Spleen (tissue), 7 donors: Measurements from ENCODE around the gene TRAF5.

ENCODE experiments used
- POLR2A ChIP-seq, 3 donors: fragments of 450-650 bp; IDR thresholded peaks; one replicate each; pipeline ENCODE4 v1.5.1; 2017; ENCODE audit warnings: antibody characterized with exemption in 3 of 3, mild to moderate bottlenecking in 1 of 3
- TF ChIP-seq, protein P1 (sequence below), 11 experiments: fragments of 200-600 bp in 7 of 11; fragments of 450-650 bp in 4 of 11; sonication (generic) in 4 of 11; IDR thresholded peaks in 8 of 11; conservative IDR thresholded peaks in 3 of 11; 1 replicate in 7 of 11; 2 replicates in 4 of 11; pipeline versions ENCODE4 v1.4.0 to v1.8.0; 2016 to 2021; ENCODE audit warnings: antibody characterized with exemption in 11 of 11, inconsistent platforms in 4 of 11, mild to moderate bottlenecking in 1 of 11
- donor health status: DM: no; HTN: no; CAD: no; lungs with moderate emphysema.
- donor health status: DM: no; HTN: no; CAD: no.
- donor health status: DM: no; HTN: no; CAD: no.

DNA sequence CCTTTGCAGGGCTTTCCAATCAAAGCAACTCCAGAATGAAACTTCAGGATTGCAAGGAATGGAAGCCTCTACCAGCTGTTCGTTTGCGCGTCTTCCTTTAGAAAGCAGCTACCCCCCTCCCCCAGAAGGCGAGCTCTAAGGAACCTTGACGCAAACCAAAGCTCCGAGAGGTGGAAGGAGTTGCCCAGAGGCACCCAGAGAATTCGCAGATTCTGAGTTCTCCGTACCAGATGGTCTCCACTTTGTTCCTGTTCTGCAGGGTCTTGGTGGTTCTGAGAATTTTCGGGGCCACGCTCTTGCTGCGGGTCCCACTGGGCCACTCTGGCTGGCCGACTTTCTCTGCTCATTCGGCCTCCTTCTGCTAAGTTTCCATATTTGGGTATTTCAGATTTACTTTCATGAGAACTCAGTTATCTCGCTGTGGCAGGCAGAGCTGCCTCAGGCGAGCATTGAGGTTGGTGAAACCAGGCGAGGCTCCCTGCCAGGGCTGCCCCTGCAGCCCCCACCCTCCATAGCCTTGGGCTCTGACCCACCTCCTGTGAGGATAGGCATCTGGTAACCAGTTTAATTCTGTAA lies 801 bp downstream of the TRAF5 start:
- TF ChIP-seq, protein P1, sequence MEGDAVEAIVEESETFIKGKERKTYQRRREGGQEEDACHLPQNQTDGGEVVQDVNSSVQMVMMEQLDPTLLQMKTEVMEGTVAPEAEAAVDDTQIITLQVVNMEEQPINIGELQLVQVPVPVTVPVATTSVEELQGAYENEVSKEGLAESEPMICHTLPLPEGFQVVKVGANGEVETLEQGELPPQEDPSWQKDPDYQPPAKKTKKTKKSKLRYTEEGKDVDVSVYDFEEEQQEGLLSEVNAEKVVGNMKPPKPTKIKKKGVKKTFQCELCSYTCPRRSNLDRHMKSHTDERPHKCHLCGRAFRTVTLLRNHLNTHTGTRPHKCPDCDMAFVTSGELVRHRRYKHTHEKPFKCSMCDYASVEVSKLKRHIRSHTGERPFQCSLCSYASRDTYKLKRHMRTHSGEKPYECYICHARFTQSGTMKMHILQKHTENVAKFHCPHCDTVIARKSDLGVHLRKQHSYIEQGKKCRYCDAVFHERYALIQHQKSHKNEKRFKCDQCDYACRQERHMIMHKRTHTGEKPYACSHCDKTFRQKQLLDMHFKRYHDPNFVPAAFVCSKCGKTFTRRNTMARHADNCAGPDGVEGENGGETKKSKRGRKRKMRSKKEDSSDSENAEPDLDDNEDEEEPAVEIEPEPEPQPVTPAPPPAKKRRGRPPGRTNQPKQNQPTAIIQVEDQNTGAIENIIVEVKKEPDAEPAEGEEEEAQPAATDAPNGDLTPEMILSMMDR (IDR thresholded peaks at IDR 0.05 in 8 of 11, conservative IDR thresholded peaks at IDR 0.05 in 3 of 11), result no peak
- no peak for TF ChIP-seq POLR2A (IDR thresholded peaks at IDR 0.05)
